ENCODE results near the gene MRPS34.

The MRPS34 gene

DNA sequence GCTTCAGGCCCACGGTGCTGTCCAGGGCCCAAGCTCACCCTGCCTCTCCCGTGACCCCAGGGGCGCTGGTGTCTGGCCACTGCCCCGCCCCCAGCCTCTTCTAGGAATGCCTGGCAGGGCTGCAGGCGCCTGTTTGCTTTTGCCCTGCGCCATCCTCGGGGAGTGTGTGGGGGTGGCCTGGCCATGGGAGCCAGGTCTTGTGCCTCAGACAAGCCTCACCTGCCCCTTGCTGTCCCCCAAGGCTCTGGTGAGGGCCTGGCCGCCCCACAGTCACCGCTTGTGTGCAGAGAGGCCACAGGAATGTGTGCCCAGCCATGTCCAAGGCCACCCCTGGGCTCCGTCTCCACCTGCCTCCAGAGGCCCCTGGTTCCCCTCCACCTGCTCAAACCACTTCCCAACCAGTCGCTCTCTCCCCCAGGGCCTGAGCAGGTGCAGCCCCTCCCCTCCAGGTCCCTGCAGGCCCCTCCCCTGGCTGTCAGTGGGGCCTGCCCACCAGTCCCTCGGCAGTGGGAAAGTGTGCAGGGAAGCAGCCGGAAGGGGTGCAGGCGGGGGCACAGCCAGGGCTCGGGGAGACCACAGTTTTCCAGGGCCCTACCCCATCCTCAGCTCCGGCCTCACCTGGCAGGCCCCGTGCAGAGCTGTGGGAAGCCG is 21.4 kb upstream of the MRPS34 start:
- DNase-seq: no peak

DNA sequence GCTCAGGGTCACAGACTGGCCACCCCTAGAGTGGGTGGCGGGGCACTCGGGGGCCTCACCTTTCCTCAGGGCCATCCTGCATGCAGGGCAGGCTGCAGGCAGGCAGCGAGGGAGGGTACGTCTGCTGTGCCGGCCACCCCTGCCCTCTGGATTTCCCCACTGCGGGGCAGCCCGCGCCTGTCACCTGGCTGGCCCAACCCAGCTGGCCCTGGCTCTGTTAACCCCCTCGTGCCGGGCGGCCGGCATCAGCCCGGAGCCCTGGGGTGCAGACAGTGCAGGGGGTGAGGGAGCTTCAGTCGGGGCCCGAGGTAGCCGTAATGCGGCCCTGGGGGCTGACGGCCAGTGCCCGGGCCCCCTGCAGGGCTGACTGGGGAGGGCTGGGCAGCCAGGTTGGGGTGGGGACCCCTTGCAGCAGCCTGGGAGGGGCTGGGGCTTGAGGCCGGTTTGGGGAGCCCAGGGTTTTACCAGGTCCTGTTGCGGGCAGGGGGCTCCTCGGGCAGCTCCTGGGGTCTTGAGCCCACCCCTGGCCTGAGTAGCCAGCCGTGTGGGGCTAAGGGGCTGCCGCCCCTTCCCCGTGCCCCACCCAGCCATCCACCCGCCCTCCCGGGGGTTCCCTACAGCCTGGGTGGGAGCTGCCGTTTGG is 20.8 kb upstream of the MRPS34 start, which contains the start of gene IGFALS:
IGFALS (minus strand) TSS at position 128 of the 643 bp plus-strand sequence; CDS start at position 75, 53 bp downstream.
- DNase-seq: no peak

DNA sequence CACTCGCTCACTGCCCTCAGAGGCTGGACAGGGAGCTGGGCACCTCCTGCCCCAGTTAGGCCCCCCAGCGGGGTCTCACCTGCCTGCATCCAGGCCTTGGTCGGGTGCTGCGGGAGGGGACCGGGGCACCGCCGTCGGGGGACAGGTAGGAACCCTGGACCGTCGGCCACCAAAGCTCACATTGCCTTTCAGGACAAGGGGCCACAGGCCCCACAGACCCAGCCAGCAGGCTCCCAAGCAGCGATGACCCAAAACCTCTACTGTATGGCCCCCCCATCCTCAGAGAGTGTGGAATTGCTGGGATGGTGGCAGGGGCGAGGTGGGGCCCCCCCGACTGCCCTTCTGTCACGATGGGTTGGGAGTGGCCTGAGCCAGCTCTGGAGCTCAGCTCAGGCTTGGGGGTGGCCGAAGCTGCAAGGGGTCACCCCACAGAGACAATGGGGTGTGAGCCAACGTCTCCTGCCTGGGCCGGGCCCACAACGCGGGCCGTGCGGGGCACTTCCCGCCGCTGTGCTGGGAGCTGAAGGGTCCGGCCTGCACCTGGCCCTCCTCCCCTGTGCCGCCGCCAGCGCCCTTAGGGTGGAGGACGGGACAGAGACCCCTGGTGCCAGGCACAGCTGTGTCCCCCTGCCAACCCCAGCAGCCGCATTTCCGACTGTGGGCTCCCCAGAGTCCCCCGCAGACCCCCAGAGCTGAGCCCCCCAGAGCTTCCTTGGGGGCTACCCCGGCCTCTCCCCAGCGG is 20.1 kb upstream of the MRPS34 start:
- DNase-seq: no peak

DNA sequence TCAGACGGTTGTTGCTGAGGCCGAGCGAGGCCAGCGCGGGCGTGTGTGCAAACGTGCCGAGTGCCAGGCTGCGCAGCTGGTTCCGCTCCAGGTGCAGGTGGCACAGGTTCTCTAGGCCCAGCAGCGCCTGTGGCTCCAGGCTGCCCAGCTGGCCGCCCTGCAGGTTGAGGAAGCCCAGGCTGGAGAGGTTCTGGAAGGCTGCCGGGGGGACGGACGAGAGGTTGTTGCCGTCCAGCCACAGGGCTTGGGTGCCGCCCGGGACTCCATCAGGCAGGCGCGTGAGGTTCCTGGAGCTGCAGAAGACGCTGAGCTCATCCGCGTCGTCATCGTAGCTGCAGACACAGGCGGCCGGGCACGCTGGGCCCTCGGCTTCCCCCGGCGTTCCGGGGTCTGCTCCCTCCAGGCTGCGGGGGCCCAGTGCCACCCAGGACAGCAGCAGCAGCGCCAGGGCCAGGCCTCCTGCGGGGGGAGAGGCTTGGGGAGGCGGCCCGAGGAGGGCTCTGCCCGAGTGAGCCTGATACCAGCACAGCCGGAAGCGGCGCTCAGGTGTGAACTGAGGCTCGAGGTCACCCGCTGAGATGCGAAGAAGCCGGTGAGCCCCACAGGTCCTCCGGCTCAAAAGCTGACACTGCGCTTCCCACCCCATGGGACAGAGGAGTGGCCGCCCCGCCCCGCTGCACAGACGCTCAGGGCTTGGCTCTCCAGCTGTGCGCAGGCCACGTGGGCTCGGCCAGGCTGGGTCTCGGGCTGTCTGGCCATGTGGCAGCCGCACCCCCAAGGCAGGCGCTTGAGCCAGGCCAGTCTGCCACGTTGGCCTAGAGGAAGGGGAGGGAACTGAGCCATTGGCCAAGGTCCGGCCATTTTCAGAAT is 19.2 kb upstream of the MRPS34 start:
- no peak for DNase-seq

DNA sequence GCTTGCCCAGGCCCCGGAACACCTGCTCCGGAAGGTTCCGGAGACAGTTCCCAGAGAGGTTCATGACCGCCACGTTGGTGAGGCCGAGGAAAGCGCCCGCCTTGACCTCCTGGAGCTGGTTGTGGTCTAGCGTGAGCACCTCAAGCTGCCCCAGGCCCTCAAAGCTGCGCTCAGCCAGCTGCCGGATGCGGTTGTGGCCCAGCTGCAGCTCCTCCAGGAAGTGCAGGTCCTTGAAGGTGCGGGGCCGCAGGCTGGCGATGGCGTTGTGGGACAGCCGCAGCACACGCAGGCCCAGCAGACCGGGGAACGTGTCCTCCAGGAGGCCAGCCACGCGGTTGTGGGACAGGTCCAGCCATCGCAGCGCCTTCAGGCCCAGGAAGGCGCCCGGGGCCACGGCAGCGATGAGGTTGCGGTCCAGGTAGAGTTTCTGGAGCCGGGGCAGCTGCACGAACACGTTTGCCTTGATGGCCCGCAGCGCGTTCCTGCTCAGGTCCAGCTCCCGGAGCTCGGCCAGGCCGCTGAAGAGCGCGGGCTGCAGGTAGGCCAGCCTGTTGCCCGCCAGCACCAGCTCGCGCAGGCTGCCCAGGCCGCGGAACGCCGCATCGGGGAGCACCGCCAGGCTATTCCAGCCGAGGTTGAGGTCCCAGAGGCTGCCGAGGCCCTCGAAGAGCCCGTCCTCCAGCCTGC is 18.5 kb upstream of the MRPS34 start:
- no peak for DNase-seq

DNA sequence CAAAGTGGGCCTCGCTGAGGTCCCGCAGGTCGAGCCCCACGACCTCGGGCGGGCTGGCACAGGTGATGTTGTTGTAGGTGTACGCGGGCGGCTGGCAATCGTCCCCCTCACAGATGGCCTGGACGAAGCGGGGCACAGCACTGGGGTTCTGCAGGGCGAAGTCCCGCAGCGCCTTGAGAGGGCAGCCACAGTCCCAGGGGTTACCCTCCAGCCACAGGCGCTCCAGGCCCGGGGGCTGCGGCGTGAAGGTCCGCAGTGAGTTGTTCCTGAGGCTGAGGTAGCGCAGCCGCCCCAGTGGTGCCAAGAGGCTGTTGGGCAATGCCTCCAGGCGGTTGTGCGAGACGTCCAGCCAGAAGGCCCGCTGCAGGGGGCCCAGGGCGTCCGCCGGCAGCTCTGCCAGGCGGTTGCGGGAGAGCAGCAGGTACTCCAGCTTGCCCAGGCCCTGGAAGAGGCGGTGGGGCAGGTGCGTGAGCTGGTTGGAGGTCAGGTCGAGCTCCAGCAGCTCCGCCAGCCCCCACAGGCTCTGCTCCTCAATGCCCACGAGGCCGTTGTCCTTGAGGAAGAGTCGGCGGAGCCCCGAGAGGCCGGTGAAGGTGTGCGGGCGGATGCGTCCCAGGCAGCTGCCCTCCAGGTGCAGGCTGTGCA is 17.8 kb upstream of the MRPS34 start:
- no peak for DNase-seq

DNA sequence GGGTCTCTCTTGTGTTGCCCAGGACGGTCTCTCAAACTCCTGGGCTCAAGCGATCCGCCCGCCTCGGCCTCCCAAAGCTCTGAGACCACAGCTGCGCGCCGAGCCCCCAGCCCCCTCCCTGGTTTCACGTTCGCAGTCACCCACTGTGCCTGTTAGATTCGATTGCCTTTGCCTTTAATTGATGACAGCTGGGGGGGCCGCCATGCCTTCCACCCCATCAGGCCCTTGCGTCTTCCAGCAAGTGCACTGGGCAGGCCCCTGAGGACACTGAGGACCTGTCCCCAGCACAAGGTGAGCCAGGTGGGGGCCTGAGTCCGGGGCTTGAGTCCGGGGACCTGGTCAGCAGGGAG is 17.3 kb upstream of the MRPS34 start:
- no peak for DNase-seq

DNA sequence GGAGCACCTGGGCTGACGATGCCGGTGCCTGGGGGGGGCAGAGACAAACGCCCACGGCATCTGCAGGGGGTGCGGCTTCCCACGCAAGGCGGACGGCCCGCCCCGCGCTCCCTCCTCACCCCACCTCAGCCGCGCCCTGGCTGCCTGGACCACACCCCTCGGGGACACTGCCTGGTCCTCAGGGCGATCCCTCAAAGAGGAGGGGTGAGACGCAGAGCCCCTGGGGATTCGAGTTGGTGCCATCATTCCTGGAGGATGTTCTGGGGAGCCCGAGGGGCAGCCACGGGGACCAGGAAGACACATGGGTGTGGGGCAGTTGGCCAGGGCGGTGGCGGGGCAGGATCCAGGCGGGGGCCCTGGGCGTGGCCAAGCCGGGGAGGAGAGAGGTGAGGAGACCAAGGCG is 16.7 kb upstream of the MRPS34 start:
- no peak for DNase-seq

DNA sequence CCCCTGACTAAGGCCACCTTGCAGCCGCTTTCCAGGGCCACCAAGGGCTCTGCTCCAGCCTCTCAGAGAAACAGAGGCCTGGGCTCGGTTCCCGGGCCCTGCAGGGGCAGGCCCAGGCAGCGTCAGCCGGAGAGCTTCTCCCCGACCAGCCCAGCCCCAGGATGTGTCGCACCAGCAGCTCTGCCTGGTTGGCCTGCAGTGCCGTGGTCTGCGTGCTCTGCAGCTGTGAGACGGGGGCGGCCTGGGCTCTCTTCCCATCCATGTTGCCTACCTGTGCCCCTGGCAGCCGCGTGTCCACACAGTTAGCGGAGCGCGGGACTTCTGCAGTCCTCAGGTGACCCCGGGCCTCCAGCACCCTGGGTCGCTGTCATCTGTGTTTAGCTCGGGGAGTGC is 15.8 kb upstream of the MRPS34 start:
- no peak for DNase-seq

DNA sequence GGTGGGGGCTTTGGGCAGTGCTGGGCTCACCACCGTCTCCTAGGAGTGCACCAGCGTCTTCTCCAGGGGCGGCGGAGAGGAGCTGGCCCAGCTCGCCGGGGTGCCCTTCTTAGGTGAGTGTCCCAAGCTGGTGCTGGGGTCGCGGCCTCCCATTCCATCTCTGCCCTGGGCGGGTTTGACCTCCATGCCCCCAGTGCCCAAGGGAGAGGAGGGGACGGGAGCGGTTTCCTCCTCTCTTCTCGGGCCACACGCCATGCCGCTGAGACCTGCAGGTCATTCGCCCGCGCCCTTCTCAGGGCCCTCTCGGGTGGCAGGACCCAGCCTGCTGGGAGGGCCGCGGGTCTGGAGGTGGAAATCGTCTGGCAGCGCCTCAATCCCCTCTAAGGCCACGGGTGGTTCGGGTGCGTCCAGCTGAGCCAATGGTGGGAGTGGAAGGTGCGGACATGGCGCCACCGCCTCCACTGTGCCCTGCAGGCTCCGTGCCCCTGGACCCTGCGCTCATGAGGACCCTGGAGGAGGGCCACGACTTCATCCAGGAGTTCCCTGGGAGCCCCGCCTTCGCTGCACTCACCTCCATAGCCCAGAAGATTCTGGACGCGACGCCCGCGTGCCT is 15.3 kb upstream of the MRPS34 start:
- DNase-seq: no peak

DNA sequence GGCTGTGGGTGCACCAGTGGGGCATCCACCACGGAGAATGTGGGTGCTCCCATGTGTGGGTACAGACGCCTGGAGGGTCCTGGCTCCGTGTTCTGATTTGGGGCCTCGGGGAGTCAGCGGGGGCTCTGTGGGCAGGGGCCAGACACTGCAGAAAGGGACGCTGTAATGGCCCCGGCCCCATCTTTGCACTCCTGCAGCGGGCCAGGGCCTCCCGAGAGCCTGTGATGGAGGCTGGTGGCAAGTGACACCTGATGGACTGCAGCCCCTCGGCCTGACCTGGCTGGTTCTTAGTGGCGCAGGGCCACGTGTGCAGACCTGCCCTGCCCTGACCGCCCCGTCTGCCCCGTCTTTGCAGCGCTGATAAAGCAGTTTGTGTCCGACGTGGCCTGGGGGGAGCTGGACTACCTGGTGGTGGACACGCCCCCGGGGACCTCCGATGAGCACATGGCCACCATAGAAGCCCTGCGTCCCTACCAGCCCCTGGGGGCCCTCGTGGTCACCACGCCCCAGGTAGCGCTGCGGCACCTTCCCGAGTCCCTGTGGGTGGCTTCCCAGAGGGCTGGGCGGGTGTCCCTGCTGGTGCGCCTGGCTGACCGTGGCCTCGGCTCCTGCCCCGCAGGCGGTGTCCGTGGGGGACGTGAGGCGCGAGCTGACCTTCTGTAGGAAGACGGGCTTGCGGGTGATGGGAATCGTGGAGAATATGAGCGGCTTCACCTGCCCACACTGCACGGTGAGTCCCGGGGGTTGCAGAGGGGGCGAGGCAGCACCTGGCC is 14.6 kb upstream of the MRPS34 start:
- no peak for DNase-seq

DNA sequence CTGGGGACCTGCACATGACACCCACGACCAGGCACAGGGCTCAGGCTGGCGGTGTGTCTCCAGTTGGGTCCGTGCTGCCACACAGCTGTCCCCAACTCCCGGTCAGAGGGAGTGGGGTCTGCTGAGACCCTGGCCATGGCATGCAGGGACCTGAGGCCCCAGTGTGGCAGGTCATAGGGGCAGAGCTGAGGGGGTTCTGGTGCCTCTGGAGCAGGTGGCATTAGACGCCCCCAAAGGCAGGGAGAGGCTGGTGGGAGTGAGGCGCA is 14.1 kb upstream of the MRPS34 start:
- no peak for DNase-seq

DNA sequence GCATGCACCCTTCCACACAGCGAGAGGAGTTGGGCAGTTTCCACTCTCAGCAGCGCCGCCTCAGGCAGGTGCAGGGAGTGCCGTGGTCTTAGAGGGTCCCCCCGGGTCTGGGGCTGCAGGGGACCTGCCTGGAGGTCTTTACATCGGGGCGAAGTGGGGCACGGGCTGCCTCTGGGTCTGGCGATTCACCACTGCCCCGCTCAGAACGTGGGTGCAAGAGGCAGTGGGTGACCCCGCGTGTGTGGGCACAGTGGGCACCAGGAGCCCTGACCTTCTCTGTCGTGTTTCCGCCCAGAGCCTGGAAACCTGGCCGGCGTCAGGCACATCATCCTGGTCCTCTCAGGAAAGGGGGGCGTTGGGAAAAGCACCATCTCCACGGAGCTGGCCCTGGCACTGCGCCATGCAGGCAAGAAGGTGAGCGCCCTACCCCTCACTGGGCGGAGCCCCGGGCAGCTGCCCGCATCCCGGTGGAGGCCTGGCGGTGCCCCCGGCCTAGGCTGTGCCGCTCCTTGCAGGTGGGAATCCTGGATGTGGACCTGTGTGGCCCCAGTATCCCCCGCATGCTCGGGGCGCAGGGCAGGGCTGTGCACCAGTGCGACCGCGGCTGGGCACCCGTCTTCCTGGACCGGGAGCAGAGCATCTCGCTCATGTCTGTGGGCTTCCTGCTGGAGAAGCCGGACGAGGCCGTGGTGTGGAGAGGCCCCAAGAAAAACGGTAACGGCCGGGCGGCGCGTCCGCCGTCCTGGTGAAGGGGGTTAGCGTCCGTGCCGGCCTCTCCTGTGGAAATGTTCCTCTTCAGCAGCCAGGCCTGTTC is 13.5 kb upstream of the MRPS34 start:
- no peak for DNase-seq

DNA sequence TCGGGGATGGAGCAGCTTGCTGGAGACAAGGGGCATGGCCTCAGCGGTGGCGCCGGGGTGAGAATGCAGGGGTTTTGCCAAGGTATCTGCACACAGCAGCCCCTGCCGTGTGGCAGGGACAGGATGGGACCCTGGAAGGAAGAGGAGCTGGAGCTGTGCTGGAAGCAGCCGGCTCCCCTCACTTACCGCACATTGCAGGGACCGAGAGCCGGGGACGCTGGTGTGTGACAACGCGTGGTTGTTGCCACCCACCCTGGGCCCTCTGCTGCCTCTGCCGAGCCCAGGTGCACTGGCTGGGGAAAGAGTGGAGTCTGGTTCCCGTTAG is 12.9 kb upstream of the MRPS34 start:
- DNase-seq: no peak

DNA sequence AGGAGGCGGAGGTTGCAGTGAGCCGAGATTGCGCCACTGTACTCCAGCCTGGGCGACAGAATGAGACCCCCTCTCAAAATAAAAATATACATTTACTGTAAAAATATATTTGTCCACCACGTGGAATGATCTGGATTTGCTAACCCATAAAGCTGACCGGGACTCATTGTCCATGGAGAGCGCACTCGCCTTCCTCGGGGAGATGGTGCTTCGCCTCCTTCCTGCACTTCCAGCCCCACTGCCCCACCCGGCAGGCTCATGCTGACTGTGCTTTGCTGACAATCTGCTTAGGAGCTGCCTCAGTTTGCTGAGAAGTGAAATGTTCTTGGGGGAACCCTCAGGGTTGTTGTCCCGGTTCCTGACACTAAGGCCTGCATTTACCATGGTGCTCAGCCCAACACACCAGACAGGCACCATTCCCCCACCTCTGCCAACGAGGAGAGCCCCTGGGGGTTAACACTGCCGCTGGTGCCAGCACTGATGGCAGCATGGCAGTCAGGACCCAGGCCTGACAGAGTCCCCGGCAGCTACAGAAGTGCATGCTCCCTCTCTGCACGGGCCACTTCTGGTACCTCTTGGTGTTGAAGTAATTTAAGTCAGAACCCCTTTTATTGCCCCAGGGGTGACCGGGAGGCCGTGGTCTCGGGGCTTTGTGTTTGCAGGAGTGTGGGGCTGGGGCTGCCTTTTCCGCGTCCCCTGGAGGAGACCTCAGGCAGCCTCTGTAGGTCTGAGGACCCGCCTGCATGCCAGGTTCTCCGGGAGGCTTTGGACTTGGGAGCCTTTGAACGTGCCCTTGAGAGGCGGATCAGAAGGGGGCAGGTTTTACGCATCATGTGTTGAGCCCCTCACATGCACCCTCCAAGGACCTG is 12.3 kb upstream of the MRPS34 start:
- DNase-seq: no peak

DNA sequence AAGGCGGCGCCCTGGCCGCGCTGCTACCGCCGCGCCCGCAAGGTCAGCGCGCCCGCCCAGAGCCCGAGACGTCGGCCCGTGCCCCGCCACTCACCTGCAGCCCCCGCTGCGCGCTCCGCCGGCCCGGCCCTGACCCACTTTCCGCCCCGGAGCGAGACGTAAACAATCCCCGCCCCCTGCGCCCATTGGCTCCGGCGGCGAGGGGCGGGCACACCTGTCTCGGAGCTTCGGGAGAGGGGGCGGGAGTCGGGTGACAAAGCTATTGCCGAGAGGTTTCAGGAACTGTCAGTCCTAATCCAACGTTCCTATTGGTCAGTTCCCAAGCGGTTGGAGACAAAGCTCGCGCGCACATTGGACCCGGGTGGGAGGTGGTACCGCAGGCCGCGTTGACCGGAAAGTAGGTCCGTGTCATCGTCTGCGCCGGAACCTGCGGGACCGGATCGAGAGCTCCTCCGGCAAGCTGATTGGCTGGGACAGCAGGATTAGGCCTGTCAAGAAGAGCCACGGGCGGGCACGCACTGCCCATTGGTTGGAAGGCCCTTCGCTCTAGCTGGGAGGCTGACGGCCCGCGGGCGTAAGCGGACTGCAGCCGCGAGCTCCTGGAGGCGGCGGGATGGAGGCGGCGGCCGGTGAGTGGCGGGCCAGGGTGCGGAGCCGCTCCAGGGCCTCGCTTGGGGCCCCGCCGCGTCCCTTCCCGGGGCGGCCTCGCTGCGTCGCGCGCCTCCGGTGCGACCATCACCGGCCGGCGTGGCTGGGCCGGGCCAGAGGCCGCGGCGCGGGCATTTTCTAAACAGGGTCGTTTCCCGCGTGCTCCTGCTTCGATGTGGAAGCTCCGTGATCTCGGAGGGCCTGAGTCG is 9.7 kb upstream of the MRPS34 start, which contains the start of the genes NUBP2 and SPSB3:
NUBP2 (plus strand) TSS at position 553 of the 857 bp plus-strand sequence; CDS start at position 614, 61 bp downstream.
SPSB3 (minus strand) TSS at position 164 of the 857 bp plus-strand sequence. CDS start 1,088 bp downstream, outside the sequence.
- peak; percentile 100 for DNase-seq

DNA sequence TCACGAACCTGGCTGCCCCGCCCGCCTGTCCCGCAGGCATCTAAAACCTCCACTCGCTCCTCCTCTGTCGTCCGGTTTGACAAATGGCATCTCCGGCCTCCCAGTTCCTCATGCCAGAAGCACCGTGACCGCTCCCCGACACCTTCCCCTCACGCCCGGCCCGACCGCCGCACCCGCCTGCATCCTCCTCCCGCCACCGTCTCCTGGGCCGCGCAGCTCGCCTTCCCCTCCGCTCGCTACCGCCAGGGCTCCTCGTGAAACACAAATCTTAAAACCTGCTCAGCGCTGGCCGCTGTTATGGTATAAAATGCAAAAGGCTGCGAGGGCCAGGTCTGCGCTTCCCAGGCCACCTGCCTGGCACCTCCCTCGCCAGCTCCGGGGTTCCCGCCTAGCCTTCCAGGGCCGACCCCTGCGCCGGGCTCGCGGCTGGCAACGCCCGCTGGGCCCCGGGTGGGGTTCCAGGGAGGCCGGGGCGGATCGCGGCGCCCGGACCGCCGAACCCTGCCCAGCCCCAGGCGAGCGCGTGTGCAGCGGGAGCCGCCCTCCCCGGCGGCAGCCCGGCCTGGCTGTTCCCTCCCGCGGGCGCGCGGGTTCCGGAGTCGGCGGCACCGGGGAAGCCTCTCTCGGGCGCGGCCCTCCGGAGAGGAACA is 8.9 kb upstream of the MRPS34 start:
- no peak for DNase-seq
